Right lobe of liver (tissue), 6 donors: ENCODE measurements around the gene AP3D1. TPM values are rescaled to one million over a fixed set of nuclear protein-coding genes. Genes with fewer than 3 reads are reported as not detected.

ENCODE experiments used
- ATAC-seq, 4 donors: fragments of 200-7000 bp; cut with Tn5 transposase; one replicate each; pipeline ENCODE4 v1.9.1; 2020; ENCODE audit warnings: mild to moderate bottlenecking in 4 of 4, moderate library complexity in 4 of 4
- DNase-seq, 3 donors: peaks; one replicate each; pipeline ENCODE4 v3.0.0-alpha.2; 2020
- H3K27ac ChIP-seq, 3 donors: fragments of 200-600 bp; one replicate each; pipeline ENCODE4 v1.8.0; 2022
- H3K27me3 ChIP-seq, 2 donors: fragments of 200-600 bp; one replicate each; pipeline ENCODE4 v1.8.0; 2022
- H3K36me3 ChIP-seq, 4 donors: fragments of 200-600 bp; sonication (generic) in 1 of 4; one replicate each; pipeline versions ENCODE4 v1.5.1 to v1.8.0; 2017 to 2022; ENCODE audit warnings: control low read depth in 1 of 4
- H3K4me1 ChIP-seq, 4 donors: fragments of 200-600 bp; sonication (generic) in 1 of 4; one replicate each; pipeline versions ENCODE4 v1.5.1 to v1.8.0; 2017 to 2022; ENCODE audit warnings: control low read depth in 1 of 4
- H3K4me3 ChIP-seq, 3 donors: fragments of 200-600 bp; one replicate each; pipeline ENCODE4 v1.8.0; 2022
- H3K9me3 ChIP-seq, 4 donors: fragments of 200-600 bp; sonication (generic) in 1 of 4; one replicate each; pipeline versions ENCODE4 v1.5.1 to v1.8.0; 2017 to 2022; ENCODE audit warnings: control low read depth in 1 of 4
- POLR2A ChIP-seq: fragments of 450-650 bp; IDR thresholded peaks from one replicate; pipeline ENCODE4 v1.6.1; 2017; ENCODE audit warnings: antibody characterized with exemption, mild to moderate bottlenecking
- WGBS: methylation state at CpG from one replicate; pipeline ENCODE4 v1.1.6; 2018; ENCODE audit warnings: low coverage, low lambda C conversion rate; ENCODE audit not compliant: insufficient coverage; ENCODE audit errors: missing lambda C conversion rate; 5-methylcytosine and 5-hydroxymethylcytosine counted together
- intact Hi-C, 2 donors: fragments of 100-400 bp; cut with DNase I; formaldehyde crosslinking; loops; one replicate each; pipeline versions ENCODE4 v1.11.2 to v1.14.1; 2022
- total RNA-seq, 6 experiments: library from RNA; depleted of rRNA in 2 of 6; stranded (reverse); fragments of >200 nt in 2 of 6; fragmentation: NEBNext Ultra II Directional in 3 of 6; extraction: Animal tissue kit (Norgen Biotek cat#: 25700) in 3 of 6; gene quantifications; one replicate each; pipeline versions ENCODE4 v1.1.0 to v1.2.4, GENCODE V29; 2016 to 2023
- TF ChIP-seq, protein P1 (sequence below), 4 donors: fragments of 200-600 bp in 3 of 4; fragments of 450-650 bp in 1 of 4; IDR thresholded peaks; one replicate each; pipeline versions ENCODE4 v1.5.1 to v1.8.0; 2016 to 2022; ENCODE audit warnings: antibody characterized with exemption in 4 of 4, mild to moderate bottlenecking in 2 of 4
- donor health status: DM: no; HTN: yes; CAD: no.
- donor health status: DM: no; HTN: no; CAD: no.
- donor health status: DM: no; HTN: no; CAD: no.
- donor health status: DM: no; HTN: yes; CAD: no.
- donor health status: DM: no; HTN: yes; CAD: no.

Gene AP3D1
- total RNA-seq, 6 experiments from 2014 or later = 55.5 to 99.0 (median 65.5) TPM

DNA sequence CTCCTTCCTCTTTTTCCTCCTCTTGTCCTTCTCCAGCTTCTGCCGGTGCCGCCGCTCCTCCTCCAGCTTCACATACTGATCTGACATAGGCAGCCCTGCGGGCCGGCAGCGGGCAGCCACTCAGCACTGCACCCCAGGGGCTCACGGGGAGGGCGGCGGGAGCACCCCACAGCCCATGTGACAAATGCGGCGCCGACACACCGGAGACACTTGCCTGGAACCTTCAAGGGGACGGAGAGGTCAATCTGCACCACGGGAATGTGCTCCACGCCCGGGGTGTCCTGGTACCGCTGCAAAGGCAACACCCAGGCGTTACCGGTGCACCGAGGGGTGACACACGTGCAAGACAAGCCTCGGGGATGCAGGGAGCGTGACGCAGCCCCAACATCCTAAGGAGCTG lies 36.0 kb downstream of the AP3D1 start:
- H3K36me3 ChIP-seq = peaks cover 6 to 93% (median 60%) of the 10 kb centered on the region in 4 donors
- DNase-seq (no peak), ATAC-seq (no peak)
- TF ChIP-seq POLR2A = no peak
- TF ChIP-seq, protein P1, sequence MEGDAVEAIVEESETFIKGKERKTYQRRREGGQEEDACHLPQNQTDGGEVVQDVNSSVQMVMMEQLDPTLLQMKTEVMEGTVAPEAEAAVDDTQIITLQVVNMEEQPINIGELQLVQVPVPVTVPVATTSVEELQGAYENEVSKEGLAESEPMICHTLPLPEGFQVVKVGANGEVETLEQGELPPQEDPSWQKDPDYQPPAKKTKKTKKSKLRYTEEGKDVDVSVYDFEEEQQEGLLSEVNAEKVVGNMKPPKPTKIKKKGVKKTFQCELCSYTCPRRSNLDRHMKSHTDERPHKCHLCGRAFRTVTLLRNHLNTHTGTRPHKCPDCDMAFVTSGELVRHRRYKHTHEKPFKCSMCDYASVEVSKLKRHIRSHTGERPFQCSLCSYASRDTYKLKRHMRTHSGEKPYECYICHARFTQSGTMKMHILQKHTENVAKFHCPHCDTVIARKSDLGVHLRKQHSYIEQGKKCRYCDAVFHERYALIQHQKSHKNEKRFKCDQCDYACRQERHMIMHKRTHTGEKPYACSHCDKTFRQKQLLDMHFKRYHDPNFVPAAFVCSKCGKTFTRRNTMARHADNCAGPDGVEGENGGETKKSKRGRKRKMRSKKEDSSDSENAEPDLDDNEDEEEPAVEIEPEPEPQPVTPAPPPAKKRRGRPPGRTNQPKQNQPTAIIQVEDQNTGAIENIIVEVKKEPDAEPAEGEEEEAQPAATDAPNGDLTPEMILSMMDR (IDR thresholded peaks at IDR 0.05) = no peak
- intact Hi-C loops = no loop called here
- no peaks in the 10 kb centered on the region for H3K27me3 ChIP-seq
- WGBS = 96% methylated on average over 9 of the region's 25 CpGs
- H3K9me3 ChIP-seq = no peaks in the 10 kb centered on the region
- no peaks in the 10 kb centered on the region for H3K4me1 ChIP-seq
- H3K4me3 ChIP-seq = no peak overlapping the region
- H3K27ac ChIP-seq = no peak overlapping the region

DNA sequence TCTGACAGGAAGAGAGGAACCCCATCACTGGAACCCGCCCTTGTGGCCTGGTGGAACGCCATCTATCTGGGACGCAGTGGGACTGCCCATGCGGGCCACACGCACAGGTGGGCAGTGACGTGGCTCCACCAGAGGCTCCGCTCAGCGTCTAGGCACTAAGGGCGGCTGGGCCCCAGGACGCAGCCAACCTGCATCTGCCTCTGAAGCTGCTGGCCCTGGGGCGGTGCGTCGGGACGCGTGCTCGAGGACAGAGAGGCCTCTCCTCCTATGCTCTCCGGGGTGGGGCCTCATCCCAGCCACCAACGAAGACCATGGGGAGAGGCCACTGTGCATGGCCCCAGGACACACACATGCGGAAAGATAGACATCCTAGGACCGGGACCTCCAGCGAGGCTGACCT lies 36.5 kb downstream of the AP3D1 start:
- Histone ChIP-seq H3K4me3 (no peak overlapping the region), H3K9me3 (no peaks in the 10 kb centered on the region), H3K4me1 (no peaks in the 10 kb centered on the region), H3K27me3 (no peaks in the 10 kb centered on the region), H3K36me3 (peaks cover 6 to 93% (median 59%) of the 10 kb centered on the region in 4 donors), H3K27ac (no peak overlapping the region)
- intact Hi-C loops = no loop called here
- no peak for TF ChIP-seq POLR2A
- TF ChIP-seq, protein P1 (IDR thresholded peaks at IDR 0.05) = no peak
- DNase-seq (no peak), ATAC-seq (no peak)
- no CpG with 5 or more reads among the region's 21 CpGs for WGBS

DNA sequence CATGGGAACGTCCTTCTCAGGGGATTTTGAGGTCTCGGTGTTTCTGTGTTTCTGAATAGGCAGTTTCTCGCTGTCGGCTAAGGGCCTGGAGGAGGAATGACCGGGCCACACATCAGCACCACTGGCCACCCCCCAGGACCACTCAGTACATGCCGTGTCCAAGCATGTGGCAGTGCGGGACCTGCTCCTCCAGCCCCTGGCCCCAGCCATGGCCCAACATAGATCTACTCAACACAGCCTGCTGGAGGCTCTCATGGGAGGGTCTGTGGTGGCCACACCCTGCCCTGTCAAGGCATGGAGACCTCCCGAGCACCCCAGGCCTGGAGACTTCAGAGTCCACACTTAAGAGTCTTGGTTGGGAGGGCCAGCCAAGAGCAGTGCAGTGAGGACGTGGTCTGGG lies 37.1 kb downstream of the AP3D1 start:
- ATAC-seq (no peak), DNase-seq (no peak)
- Histone ChIP-seq H3K4me1 (no peaks in the 10 kb centered on the region), H3K9me3 (no peaks in the 10 kb centered on the region), H3K36me3 (peaks cover 6 to 97% (median 59%) of the 10 kb centered on the region in 4 donors), H3K27me3 (no peaks in the 10 kb centered on the region), H3K4me3 (no peak overlapping the region), H3K27ac (no peak overlapping the region)
- TF ChIP-seq, protein P1 (IDR thresholded peaks at IDR 0.05) = no peak
- no peak for TF ChIP-seq POLR2A
- intact Hi-C loops = no loop called here
- 100% methylated on average over 3 of the region's 9 CpGs for WGBS

DNA sequence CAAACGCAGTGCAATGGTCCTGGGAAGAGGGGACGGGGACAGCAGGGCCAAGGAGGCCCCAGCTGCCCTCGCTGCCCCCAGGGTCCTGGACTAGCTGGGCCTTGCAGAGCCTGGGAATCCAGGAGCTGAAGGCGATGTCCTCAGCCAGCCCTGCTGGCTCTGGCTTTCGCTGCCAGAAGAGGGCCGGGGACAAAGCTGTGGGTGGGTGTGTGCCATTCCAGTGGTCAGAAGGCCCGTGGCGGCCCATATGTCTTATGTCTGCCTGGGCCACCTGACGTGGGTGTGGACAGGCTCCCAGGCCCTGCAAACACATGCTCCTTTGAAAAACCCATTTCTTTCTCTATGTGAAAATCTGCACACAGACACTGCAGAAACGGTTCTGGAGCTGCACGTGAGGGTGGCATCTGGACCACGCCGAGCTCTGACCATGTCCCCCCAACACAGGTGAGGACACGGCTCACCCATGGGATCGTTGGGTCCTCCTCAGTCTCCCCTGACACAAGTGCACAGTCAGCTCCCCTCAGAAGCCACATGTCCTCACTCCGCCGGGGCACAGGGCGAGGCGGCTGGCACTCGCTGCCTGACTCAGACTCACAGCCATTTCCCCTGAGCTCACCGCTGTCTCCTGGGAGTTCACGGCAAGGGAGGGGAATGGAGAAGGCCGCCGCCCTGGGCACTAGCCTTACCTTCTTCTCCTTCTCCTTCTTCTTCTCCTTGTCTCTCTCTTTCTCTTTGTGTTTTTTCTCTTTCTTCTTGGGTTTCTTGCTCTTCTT lies 37.7 kb downstream of the AP3D1 start:
- intact Hi-C loops = no loop called here
- DNase-seq (no peak), ATAC-seq (no peak)
- Histone ChIP-seq H3K9me3 (no peaks in the 10 kb centered on the region), H3K27me3 (no peaks in the 10 kb centered on the region), H3K36me3 (peaks cover 6 to 99% (median 61%) of the 10 kb centered on the region in 4 donors), H3K4me1 (no peaks in the 10 kb centered on the region), H3K27ac (no peak overlapping the region), H3K4me3 (no peak overlapping the region)
- no peak for TF ChIP-seq POLR2A
- TF ChIP-seq, protein P1 (IDR thresholded peaks at IDR 0.05) = no peak
- WGBS = 84% methylated on average over 9 of the region's 24 CpGs
